ENCODE data around the gene LNX1.
A peak's percentile ranks its signal among the peaks of the same experiment; 100 is the strongest.

Gene LNX1

GRCh38 chr4:53551281-53551864, 39.9 kb downstream of the LNX1 start:
- no peak for DNase-seq (ENCODE audit: extremely low read depth, low read depth)
- TF ChIP-seq CTCF (IDR thresholded peaks at IDR 0.05; ENCODE audit: low read depth, low read length): no peak

GRCh38 chr4:53548662-53549061, 42.6 kb downstream of the LNX1 start:
- TF ChIP-seq CTCF (IDR thresholded peaks at IDR 0.05; ENCODE audit: low read depth, low read length): no peak

GRCh38 chr4:53547983-53548382, 43.3 kb downstream of the LNX1 start:
- TF ChIP-seq CTCF (IDR thresholded peaks at IDR 0.05; ENCODE audit: low read depth, low read length): no peak
- DNase-seq (ENCODE audit: extremely low read depth, low read depth): no peak

More at GRCh38 chr4:53548662-53549061, 42.6 kb downstream of the LNX1 start:
- no peak for DNase-seq (ENCODE audit: extremely low read depth, low read depth)

GRCh38 chr4:53545942-53546581, 45.2 kb downstream of the LNX1 start:
- no peak; the same call in 1 of the 2 replicates for TF ChIP-seq CTCF (IDR thresholded peaks at IDR 0.05; ENCODE audit: low read depth, low read length)
- peak; percentile 23 for DNase-seq (ENCODE audit: extremely low read depth, low read depth)

- no peak for DNase-seq (ENCODE audit: extremely low read depth, low read depth)
- no peak for TF ChIP-seq CTCF (IDR thresholded peaks at IDR 0.05; ENCODE audit: low read depth, low read length)
These were observed 46.0 kb downstream of the LNX1 start for GRCh38 chr4:53545273-53545672.

- no peak for TF ChIP-seq CTCF (IDR thresholded peaks at IDR 0.05; ENCODE audit: low read depth, low read length)
- no peak for DNase-seq (ENCODE audit: extremely low read depth, low read depth)
These were observed 47.7 kb downstream of the LNX1 start for GRCh38 chr4:53543561-53543960.

- peak; percentile 77 for DNase-seq (ENCODE audit: extremely low read depth, low read depth)
- no peak for TF ChIP-seq CTCF (IDR thresholded peaks at IDR 0.05; ENCODE audit: low read depth, low read length)
These were observed 49.6 kb downstream of the LNX1 start for GRCh38 chr4:53541577-53542206.

All from AG09319 (cell line).